Transverse colon (tissue), 3 donors: ENCODE measurements around the gene OPN1LW.
"Not testable (repeated sequence)": the region's sequence is repeated elsewhere in the genome, so short reads cannot be mapped to it uniquely, and the experiment has no call there.

Source experiments
- EP300 ChIP-seq: sonication (generic); formaldehyde crosslinking; IDR thresholded peaks from one replicate; pipeline ENCODE4 v1.6.1; 2017; ENCODE audit warnings: antibody characterized with exemption, low read depth
- TF ChIP-seq, protein P1 (sequence below), 5 experiments: fragments of 200-600 bp in 3 of 5; fragments of 450-650 bp in 2 of 5; sonication (generic) in 3 of 5; IDR thresholded peaks; 1 replicate in 2 of 5; 2 replicates in 3 of 5; pipeline ENCODE4 v1.5.1; 2016 to 2017; ENCODE audit warnings: antibody characterized with exemption in 5 of 5, inconsistent platforms in 3 of 5, mild to moderate bottlenecking in 2 of 5, moderate library complexity in 1 of 5

GRCh38 chrX:154168384-154168783 is 24.3 kb downstream of the OPN1LW start:
- TF ChIP-seq, protein P1, sequence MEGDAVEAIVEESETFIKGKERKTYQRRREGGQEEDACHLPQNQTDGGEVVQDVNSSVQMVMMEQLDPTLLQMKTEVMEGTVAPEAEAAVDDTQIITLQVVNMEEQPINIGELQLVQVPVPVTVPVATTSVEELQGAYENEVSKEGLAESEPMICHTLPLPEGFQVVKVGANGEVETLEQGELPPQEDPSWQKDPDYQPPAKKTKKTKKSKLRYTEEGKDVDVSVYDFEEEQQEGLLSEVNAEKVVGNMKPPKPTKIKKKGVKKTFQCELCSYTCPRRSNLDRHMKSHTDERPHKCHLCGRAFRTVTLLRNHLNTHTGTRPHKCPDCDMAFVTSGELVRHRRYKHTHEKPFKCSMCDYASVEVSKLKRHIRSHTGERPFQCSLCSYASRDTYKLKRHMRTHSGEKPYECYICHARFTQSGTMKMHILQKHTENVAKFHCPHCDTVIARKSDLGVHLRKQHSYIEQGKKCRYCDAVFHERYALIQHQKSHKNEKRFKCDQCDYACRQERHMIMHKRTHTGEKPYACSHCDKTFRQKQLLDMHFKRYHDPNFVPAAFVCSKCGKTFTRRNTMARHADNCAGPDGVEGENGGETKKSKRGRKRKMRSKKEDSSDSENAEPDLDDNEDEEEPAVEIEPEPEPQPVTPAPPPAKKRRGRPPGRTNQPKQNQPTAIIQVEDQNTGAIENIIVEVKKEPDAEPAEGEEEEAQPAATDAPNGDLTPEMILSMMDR (IDR thresholded peaks at IDR 0.05): not testable (repeated sequence)
- not testable (repeated sequence) for TF ChIP-seq EP300
